HG03135 (cell line): Measurements from ENCODE around the gene OR10G8.
A peak's percentile ranks its signal among the peaks of the same experiment; 100 is the strongest.
"Not testable (repeated sequence)": the region's sequence is repeated elsewhere in the genome, so short reads cannot be mapped to it uniquely, and the experiment has no call there.

Experiments used
- ATAC-seq: cut with Tn5 transposase; IDR thresholded peaks from one replicate; pipeline ENCODE4 v1.9.1; 2021; ENCODE audit warnings: mild to moderate bottlenecking, moderate library complexity; ENCODE audit not compliant: unreplicated experiment

The OR10G8 gene

DNA sequence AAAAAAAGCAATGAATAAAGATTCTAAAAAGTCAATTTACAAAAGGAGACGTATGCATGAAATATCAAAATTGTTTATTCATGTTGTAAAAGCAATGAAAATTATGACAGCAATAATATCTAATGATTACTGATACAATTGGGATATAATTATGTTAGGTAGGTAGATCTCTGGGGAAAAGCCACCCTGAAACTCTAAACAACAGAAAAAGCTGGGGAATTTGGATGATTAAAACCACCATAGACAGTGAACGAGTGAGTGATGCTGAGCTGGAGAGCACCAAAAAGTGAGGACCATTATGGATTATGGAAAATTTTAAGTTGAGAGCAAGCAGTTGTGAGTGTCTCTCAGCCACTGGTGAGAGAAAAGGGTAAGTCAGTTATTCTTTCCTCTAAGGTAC, at the start of gene OR10G8:
TSS of gene OR10G8 (plus strand) at position 301 of the 400 bp plus-strand sequence. CDS start 2,825 bp downstream, outside the sequence.
- ATAC-seq: no peak

DNA sequence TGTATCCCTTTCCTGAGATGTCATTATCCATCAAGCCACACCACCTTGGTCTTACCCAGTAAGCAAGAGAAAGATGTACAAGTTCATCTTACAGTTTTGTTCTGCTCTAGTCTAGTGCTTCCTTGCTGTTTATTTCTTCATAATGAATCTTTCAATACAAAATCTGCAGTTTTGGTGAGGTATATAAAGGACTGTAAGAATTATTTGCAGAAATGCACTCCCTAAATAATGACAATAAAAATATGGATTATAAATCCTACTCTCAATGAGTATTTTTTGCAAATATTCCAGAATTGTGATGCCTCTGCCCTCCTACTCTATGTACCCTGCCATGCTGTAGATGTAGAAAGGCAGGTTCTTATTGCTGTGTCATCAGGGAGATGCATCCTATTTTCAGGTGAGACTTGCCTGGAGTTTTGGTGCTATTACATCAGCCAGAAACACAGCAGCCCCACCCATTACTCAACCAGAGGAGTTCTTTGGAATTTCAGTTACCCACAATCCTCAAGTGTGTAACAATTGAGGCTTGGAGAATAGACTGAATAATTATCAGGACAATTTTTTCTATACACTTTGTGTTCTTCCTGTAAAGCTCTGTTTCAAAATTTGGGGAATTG, 48.8 kb upstream of the OR10G8 start, which contains the start of gene OR10S1:
TSS of gene OR10S1 (minus strand) at position 51 of the 617 bp plus-strand sequence. CDS start 117 bp downstream, outside the sequence.
- ATAC-seq: no peak

- no peak for ATAC-seq
These were observed 47.3 kb upstream of the OR10G8 start for GRCh38 chr11:123979311-123979710.

DNA sequence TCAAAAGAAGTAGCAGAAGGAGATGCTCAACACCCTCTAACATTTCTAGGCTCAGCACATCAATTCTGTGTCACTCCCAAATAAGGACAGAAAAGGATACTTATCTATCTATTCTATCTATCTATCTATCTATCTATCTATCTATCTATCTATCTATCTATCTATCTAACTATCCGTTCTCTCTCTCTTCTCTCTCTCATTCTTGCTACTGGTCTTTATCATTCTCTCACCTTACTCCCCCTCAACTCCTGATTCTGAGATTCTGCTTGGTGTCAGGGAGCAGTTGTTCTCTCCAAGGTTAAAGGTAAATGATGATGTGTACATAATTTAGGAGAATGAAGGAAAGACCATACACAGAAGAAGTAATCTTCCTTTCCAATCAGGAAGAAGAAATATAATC, 31.5 kb upstream of the OR10G8 start, which contains the start of gene OR10G6:
TSS of gene OR10G6 (minus strand) at position 43 of the 400 bp plus-strand sequence. CDS start at position 43, 0 bp downstream.
- ATAC-seq: no peak

- no peak for ATAC-seq
These were observed 13.9 kb upstream of the OR10G8 start, which contains the start of gene OR10G4 for GRCh38 chr11:124012697-124013096. TSS of gene OR10G4 (plus strand) at chr11:124012997. CDS start at chr11:124015575, 2,578 bp downstream.

- not testable (repeated sequence) for ATAC-seq
These were observed 10.8 kb upstream of the OR10G8 start for GRCh38 chr11:124015837-124016236.

DNA sequence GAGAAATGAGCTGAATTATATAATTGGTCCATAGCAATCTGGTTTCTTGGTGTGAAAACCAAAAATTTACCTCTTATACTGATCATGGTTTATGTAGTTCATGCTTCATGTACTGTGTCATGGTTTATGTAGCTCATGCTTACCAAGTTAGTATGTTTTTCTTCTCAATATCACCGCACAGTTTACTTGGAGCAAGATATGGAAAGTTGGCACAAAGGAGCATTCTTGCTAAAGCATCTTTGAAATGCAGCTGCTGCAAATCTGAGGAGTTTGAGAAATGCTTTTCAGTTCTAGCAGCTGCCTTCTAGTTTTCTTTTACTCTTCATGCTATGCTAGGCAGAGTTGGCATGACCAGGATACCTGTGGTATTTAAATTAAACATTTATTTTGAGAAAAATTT, 10.1 kb downstream of the OR10G8 start:
- ATAC-seq: no peak

GRCh38 chr11:124039557-124039956, 13.0 kb downstream of the OR10G8 start:
- no peak for ATAC-seq

- ATAC-seq: no peak
These were observed 14.7 kb downstream of the OR10G8 start, which contains the start of gene OR10G7 for GRCh38 chr11:124041254-124041653. TSS of gene OR10G7 (minus strand) at chr11:124041325. CDS start at chr11:124039001, 2,324 bp downstream.

GRCh38 chr11:124043420-124043819, 16.8 kb downstream of the OR10G8 start:
- no peak for ATAC-seq

DNA sequence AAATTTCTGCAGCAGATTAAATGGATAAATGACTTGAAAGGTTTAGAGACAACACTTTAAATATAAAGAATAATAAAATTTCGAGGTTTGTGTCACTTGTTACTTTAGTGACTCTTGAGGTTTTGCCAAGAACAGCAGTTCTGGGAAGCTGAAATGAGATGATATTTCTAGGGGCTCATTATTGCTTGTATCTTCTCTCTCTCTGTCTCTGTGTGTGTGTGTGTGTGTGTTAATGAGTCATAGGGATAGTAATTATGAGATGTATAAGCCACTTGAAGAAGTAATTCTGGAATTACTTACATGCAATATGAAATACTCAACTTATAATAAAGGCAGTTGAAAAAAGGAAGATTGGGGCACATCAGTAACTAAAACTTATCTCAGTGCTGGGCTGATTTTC, 24.1 kb downstream of the OR10G8 start:
- no peak for ATAC-seq

DNA sequence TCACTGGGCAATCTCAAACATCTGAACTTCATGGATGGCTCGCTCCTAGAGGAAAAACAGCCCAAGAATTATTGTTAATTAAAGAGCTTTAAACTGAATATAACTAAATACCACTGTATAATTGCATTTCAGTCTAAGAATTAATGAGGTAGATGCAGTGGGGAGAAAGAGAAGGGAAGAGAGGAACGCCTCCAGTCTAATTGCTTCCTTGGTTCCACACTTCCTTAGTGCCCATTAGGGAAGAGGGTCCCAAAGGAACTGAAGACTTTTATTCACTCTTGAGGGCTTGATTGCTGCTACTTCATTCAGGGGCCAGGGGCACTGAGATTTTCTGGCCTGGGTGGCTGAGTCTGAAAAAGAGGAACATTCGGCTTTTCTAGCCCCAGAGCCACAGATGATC, 26.4 kb downstream of the OR10G8 start:
- ATAC-seq: no peak

- no peak for ATAC-seq
These were observed 42.1 kb downstream of the OR10G8 start for GRCh38 chr11:124068601-124069110.

- ATAC-seq: peak; percentile 71
These were observed 43.1 kb downstream of the OR10G8 start for GRCh38 chr11:124069429-124070401.

DNA sequence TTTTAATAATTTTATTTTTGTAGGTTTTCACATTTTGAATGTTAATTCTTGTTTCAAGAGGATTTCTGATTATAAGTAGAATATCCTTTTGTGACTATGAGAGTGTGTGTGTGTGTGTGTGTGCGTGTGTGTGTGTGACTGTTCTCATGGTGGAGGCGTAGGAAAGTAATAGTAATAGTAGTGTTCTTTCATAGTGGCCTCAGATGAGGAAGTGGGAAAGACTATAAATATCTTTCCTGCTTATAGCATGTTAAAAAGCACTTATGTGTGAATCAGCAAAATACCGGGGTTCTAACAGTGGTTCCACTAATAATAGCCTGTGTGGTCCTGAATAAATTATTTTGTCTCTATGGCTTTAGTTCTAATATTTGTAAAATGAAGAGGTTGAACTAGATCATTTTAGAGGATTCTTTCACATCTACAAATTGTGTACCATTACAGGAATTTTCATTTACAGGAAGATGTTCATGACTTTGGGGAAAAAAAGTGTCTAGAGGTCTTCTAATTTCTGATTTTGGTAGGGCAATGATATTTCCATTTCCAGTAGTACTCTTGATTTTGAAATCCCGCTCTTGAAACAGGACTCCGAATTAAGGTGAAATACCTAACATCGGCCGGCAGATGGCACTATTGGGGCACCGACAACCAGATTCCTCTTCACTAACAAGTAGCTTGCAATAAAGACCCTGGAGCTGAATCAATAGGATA, 44.5 kb downstream of the OR10G8 start:
- peak; percentile 80 for ATAC-seq

GRCh38 chr11:124071623-124071948, 45.0 kb downstream of the OR10G8 start:
- ATAC-seq: no peak

GRCh38 chr11:124072147-124072546, 45.5 kb downstream of the OR10G8 start:
- ATAC-seq: no peak

GRCh38 chr11:124074554-124074953, 48.0 kb downstream of the OR10G8 start:
- ATAC-seq: no peak

DNA sequence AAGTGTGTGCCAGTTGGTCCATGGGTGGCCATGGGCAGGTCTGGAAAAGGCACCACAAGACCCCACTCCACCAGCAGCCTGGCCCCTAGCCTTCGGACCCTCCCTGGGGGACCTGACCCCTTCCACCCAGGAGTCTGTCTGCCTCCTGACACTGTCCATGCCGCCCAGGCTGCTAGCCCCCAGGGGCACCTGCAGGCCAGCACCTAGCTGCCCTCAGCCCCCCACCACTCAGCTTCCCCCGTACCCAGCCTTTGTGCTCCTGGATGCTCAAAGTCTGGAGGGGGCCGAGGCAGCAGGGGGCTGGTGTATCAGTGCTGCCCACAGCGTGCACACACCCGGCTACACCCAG, 48.9 kb downstream of the OR10G8 start:
- no peak for ATAC-seq

DNA sequence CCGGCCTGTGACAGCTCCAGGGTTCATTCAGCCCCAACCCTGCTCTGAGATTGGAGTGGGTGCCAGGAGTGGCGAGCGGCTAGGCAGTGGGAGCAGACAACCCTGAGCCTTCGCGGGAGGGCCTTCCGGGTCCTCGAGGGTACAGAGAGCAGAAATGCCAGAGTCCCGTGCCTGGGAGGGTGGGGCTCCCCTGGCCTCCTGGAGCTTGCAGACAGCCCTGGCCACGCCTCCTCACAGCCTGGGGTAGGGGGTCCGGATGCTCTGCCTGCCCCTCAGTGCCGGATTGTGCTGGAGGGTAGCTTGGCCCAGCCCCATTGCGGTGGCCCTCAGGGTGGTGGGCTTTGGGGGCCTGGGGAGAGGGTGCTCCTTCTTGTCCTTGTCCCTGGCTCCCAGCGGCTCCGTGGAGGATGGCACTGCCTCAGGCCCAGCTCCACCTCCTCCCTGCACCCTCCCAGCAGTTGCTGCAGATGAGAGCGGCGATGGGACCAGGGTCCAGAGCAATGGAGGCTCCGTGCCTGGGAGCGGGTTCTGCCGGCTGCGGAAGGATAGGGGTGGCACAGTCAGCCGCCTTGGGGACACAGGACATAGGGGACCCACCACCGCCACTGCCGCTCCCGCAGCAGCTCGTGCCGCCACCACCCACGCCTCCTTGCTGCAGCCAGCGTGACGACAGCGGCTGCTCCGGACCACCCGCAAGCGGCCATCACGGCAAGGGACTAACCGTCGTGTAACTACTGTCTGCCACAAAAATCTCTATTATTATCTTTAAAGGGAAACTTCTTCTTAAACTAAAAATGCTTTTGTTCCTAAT, 49.4 kb downstream of the OR10G8 start:
- ATAC-seq: peak; percentile 61
